ENCODE results near the gene UGT1A10.
"Not testable (repeated sequence)": the region's sequence is repeated elsewhere in the genome, so short reads cannot be mapped to it uniquely, and the experiment has no call there.

The UGT1A10 gene

GRCh38 chr2:233711312-233712008 is 75.2 kb downstream of the UGT1A10 start:
- Mint-ChIP-seq H3K4me1 (peaks cover 4% of the 10 kb centered on the region), H3K4me3 (no peak overlapping the region), H3K27me3 (peaks cover 34% of the 10 kb centered on the region), H3K9me3 (no peaks in the 10 kb centered on the region), H3K36me3 (no peaks in the 10 kb centered on the region), H3K27ac (no peak overlapping the region)
- CTCF ChIA-PET = interaction anchor here (0.6 to 2.1 kb wide), 10 partner anchors 8 to 307 kb away, joined by 3 to 5 read pairs (median 4); no protein-coding TSS in a partner anchor
- peak; percentile 82 for DNase-seq

DNA sequence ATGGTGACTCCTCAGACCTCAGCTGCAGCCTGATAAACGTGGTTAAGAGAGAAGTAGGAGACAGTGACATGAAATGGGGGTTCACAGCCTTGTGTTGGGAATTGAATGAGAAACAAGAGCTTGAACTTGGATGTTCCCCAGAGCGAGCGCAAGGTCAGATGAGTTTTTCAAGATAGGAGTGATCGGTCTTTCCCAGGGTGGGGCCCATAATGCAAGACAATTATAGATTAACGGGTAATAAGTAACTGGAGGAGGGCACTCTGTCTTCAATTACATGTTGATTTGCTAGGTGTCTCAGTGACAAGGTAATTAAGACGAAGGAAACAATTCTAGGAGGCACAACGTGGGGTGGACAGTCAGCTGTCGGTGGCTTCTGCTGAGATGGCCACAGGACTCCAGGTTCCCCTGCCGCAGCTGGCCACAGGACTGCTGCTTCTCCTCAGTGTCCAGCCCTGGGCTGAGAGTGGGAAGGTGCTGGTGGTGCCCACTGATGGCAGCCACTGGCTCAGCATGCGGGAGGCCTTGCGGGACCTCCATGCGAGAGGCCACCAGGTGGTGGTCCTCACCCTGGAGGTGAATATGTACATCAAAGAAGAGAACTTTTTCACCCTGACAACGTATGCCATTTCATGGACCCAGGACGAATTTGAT is 76.5 kb downstream of the UGT1A10 start, which contains the start of gene UGT1A5:
Gene UGT1A5, plus strand, starts transcription at position 297 of the 651 bp plus-strand sequence. Its CDS starts 85 bp downstream, at position 382.
- CTCF ChIA-PET = interaction anchor here (0.8 to 2.1 kb wide), 5 partner anchors 22 to 308 kb away, joined by 3 to 5 read pairs (median 4); no protein-coding TSS in a partner anchor
- H3K4me3 Mint-ChIP-seq = no peak within 1 kb of the TSS
- H3K4me1 Mint-ChIP-seq = peaks cover 4% of the 10 kb centered on the region
- H3K27me3 Mint-ChIP-seq = peaks cover 34% of the 10 kb centered on the region
- H3K9me3 Mint-ChIP-seq = no peaks in the 10 kb centered on the region
- no peaks in the 10 kb centered on the region for H3K36me3 Mint-ChIP-seq
- DNase-seq = no peak
- H3K27ac Mint-ChIP-seq = no peak within 1 kb of the TSS

- CTCF ChIA-PET = interaction anchor here (2.1 kb wide), 1 partner anchor 270 kb away, joined by 4 read pairs; no protein-coding TSS in a partner anchor
- H3K27ac Mint-ChIP-seq = no peak overlapping the region
- no peaks in the 10 kb centered on the region for H3K9me3 Mint-ChIP-seq
- no peak for DNase-seq
- peaks cover 4% of the 10 kb centered on the region for H3K4me1 Mint-ChIP-seq
- H3K4me3 Mint-ChIP-seq = no peak overlapping the region
- H3K36me3 Mint-ChIP-seq = no peaks in the 10 kb centered on the region
- peaks cover 33% of the 10 kb centered on the region for H3K27me3 Mint-ChIP-seq
These were observed 77.0 kb downstream of the UGT1A10 start for GRCh38 chr2:233713262-233713615.

GRCh38 chr2:233714121-233714520 is 77.9 kb downstream of the UGT1A10 start:
- H3K9me3 Mint-ChIP-seq = no peaks in the 10 kb centered on the region
- H3K27ac Mint-ChIP-seq = no peak overlapping the region
- H3K27me3 Mint-ChIP-seq = peaks cover 26% of the 10 kb centered on the region
- DNase-seq = no peak
- no peaks in the 10 kb centered on the region for H3K36me3 Mint-ChIP-seq
- CTCF ChIA-PET = no interaction called here
- no peak overlapping the region for H3K4me3 Mint-ChIP-seq
- peaks cover 4% of the 10 kb centered on the region for H3K4me1 Mint-ChIP-seq

DNA sequence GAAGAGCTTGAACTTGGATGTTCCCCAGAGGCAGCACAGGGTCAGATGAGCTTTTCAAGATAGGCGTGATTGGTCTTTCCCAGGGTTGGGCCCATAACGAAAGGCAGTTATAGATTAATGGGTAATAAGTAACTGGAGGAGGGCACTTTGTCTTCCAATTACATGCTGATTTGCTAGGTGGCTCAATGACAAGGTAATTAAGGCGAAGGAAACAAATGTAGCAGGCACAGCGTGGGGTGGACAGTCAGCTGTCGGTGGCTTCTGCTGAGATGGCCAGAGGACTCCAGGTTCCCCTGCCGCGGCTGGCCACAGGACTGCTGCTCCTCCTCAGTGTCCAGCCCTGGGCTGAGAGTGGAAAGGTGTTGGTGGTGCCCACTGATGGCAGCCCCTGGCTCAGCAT is 82.3 kb downstream of the UGT1A10 start, which contains the start of gene UGT1A4:
Gene UGT1A4, plus strand, starts transcription at position 185 of the 400 bp plus-strand sequence. Its CDS starts 85 bp downstream, at position 270.
- no peaks in the 10 kb centered on the region for H3K36me3 Mint-ChIP-seq
- H3K27ac Mint-ChIP-seq = no peak within 1 kb of the TSS
- no peak for DNase-seq
- H3K9me3 Mint-ChIP-seq = no peaks in the 10 kb centered on the region
- CTCF ChIA-PET = no interaction called here
- peaks cover 6% of the 10 kb centered on the region for H3K27me3 Mint-ChIP-seq
- no peak within 1 kb of the TSS for H3K4me3 Mint-ChIP-seq
- H3K4me1 Mint-ChIP-seq = peaks cover 4% of the 10 kb centered on the region

DNA sequence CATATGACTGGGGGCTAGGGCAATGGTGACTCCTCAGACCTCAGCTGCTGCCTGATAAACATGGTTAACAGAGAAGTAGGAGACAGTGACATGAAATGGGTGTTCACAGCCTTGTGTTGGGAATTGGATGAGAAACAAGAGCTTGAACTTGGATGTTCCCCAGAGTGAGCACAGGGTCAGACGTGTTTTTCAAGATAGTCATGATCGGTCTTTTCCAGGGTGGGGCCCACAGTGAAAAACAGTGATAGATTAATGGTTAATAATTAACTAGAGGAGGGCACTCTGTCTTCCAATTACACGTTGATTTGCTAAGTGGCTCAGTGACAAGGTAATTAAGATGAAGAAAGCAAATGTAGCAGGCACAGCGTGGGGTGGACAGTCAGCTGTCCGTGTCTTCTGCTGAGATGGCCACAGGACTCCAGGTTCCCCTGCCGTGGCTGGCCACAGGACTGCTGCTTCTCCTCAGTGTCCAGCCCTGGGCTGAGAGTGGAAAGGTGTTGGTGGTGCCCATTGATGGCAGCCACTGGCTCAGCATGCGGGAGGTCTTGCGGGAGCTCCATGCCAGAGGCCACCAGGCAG is 92.6 kb downstream of the UGT1A10 start, which contains the start of gene UGT1A3:
Gene UGT1A3, plus strand, starts transcription at position 320 of the 579 bp plus-strand sequence. Its CDS starts 85 bp downstream, at position 405.
- CTCF ChIA-PET = no interaction called here
- Mint-ChIP-seq H3K4me1 (no peaks in the 10 kb centered on the region), H3K36me3 (no peaks in the 10 kb centered on the region), H3K9me3 (no peaks in the 10 kb centered on the region), H3K27me3 (peaks cover 13% of the 10 kb centered on the region), H3K4me3 (no peak within 1 kb of the TSS), H3K27ac (no peak within 1 kb of the TSS)
- DNase-seq = no peak

- H3K36me3 Mint-ChIP-seq, CTCF ChIA-PET, H3K4me1 Mint-ChIP-seq, H3K9me3 Mint-ChIP-seq, H3K4me3 Mint-ChIP-seq, H3K27ac Mint-ChIP-seq, H3K27me3 Mint-ChIP-seq, DNase-seq: not testable (repeated sequence)
These were observed 100.8 kb downstream of the UGT1A10 start for GRCh38 chr2:233736868-233737653.

- Mint-ChIP-seq H3K27me3 (peaks cover 12% of the 10 kb centered on the region), H3K4me1 (no peaks in the 10 kb centered on the region)
- CTCF ChIA-PET = no interaction called here
These were observed 104.6 kb downstream of the UGT1A10 start for GRCh38 chr2:233740870-233741269.

DNA sequence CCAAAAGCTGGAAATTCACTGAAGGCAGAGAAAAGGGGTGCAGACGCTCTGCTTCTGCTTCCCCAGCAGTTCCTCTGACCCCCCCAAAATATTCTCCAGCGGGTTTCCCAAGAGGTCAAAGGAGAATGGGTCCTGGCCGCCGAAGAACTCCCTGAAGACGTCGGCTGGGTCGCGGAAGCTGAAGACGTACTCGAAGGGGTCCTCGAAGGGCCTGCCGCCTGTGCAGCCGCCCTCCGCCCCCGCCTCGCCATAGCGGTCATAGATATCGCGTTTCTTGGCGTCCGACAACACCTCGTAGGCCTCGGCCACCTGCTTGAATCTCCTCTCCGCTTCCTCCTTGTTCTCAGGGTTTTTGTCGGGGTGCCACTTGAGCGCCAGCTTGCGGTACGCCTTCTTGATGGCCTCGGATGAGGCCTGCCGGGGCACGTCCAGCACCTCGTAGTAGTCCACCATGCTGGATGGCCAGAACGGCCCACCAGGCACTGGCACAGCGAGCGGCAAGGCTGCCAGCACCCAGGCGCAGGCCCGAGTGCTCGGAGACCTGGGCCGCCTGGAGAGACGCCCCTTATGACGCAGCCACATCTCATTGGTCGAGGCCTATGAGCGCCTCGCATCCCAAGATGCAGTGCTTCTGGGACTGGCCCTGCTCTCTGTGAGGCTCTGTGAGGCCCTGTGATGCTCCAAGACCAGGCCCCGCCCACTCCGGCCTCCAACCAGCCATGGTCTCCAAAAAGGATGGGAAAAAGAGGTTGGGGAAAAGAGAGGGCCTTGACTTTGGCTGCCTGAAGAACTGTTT is 107.4 kb downstream of the UGT1A10 start:
- Mint-ChIP-seq H3K4me1 (no peaks in the 10 kb centered on the region), H3K4me3 (no peak overlapping the region), H3K27me3 (peaks cover 5% of the 10 kb centered on the region), H3K9me3 (no peaks in the 10 kb centered on the region), H3K27ac (no peak overlapping the region), H3K36me3 (no peaks in the 10 kb centered on the region)
- CTCF ChIA-PET = no interaction called here
- no peak for DNase-seq

More at GRCh38 chr2:233740870-233741269, 104.6 kb downstream of the UGT1A10 start:
- Mint-ChIP-seq H3K27ac (no peak overlapping the region), H3K4me3 (no peak overlapping the region), H3K9me3 (no peaks in the 10 kb centered on the region), H3K36me3 (no peaks in the 10 kb centered on the region)
- no peak for DNase-seq

- Mint-ChIP-seq H3K9me3 (peaks cover 7% of the 10 kb centered on the region), H3K27me3 (peaks cover 10% of the 10 kb centered on the region)
- CTCF ChIA-PET = no interaction called here
These were observed 109.0 kb downstream of the UGT1A10 start for GRCh38 chr2:233745073-233745755.

DNA sequence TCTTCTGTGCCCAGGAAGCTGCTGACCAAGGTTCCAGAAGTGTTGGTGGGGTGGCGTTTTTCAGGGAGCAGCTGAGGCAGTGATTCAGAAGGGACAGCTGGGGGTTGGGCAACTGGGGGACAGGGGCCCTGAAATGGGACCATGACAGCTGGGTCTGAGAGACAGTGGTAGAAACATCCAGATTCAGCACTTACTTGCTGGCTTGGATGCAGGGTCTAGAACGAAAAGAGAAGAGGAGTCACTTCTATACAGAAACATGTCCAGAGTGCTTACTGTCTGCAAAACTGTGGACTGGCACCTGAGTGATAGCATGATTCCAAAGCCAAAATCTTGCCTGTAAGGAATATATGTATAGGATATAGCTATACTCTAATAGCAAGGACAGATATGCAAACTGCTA is 109.6 kb downstream of the UGT1A10 start:
- H3K36me3 Mint-ChIP-seq, H3K4me1 Mint-ChIP-seq, H3K4me3 Mint-ChIP-seq, CTCF ChIA-PET, H3K27me3 Mint-ChIP-seq, H3K9me3 Mint-ChIP-seq, DNase-seq, H3K27ac Mint-ChIP-seq: not testable (repeated sequence)

More at GRCh38 chr2:233745073-233745755, 109.0 kb downstream of the UGT1A10 start:
- Mint-ChIP-seq H3K27ac (no peak overlapping the region), H3K36me3 (no peaks in the 10 kb centered on the region), H3K4me1 (no peaks in the 10 kb centered on the region), H3K4me3 (no peak overlapping the region)
- DNase-seq = no peak

DNA sequence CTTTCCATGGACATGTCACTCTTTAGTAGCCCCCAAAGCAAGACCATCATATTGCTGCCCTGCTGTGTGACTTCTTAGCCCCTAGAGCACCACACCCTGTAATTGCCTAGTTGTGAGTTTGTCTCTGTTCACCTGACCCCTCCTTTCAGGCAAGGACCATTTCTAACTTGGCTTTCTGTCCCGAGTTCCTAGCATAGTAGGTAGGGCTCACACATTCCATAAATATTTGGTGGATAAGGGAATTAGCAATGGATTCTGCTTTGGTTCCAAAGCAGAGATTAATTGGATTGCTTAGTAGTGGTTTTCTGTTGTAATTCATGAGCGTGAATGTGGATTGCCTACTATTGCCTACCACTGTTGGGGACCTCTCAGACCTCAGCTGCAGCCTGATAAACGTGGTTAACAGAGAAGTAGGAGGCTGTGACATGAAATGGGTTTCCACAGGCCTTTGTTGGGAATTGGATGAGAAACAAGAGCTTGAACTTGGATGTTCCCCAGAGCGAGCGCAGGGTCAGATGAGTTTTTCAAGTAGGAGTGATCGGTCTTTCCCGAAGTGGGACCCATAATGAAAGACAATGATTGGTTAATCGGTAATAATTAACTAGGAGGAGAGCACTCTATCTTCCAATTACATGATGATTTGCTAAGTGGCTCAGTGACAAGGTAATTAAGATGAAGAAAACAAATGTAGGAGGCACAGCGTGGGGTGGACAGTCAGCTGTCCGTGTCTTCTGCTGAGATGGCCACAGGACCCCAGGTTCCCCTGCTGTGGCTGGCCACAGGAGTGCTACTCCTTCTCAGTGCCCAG is 110.4 kb downstream of the UGT1A10 start:
- no peaks in the 10 kb centered on the region for H3K4me1 Mint-ChIP-seq
- no peak overlapping the region for H3K27ac Mint-ChIP-seq
- CTCF ChIA-PET = no interaction called here
- DNase-seq = no peak
- no peak overlapping the region for H3K4me3 Mint-ChIP-seq
- H3K36me3 Mint-ChIP-seq = no peaks in the 10 kb centered on the region
- peaks cover 10% of the 10 kb centered on the region for H3K27me3 Mint-ChIP-seq
- H3K9me3 Mint-ChIP-seq = peaks cover 15% of the 10 kb centered on the region

Measured in activated naive CD4-positive, alpha-beta T cell treated with anti-CD3 and anti-CD28 coated beads, Interleukin-2, amount 10 ng/mL, durations not matched to agents 7 days and 5 days (primary cell).